Measurements from ENCODE around the gene PPRC1. TPM values are rescaled to one million over a fixed set of nuclear protein-coding genes. Genes with fewer than 3 reads are reported as not detected.

Gene PPRC1, protein sequence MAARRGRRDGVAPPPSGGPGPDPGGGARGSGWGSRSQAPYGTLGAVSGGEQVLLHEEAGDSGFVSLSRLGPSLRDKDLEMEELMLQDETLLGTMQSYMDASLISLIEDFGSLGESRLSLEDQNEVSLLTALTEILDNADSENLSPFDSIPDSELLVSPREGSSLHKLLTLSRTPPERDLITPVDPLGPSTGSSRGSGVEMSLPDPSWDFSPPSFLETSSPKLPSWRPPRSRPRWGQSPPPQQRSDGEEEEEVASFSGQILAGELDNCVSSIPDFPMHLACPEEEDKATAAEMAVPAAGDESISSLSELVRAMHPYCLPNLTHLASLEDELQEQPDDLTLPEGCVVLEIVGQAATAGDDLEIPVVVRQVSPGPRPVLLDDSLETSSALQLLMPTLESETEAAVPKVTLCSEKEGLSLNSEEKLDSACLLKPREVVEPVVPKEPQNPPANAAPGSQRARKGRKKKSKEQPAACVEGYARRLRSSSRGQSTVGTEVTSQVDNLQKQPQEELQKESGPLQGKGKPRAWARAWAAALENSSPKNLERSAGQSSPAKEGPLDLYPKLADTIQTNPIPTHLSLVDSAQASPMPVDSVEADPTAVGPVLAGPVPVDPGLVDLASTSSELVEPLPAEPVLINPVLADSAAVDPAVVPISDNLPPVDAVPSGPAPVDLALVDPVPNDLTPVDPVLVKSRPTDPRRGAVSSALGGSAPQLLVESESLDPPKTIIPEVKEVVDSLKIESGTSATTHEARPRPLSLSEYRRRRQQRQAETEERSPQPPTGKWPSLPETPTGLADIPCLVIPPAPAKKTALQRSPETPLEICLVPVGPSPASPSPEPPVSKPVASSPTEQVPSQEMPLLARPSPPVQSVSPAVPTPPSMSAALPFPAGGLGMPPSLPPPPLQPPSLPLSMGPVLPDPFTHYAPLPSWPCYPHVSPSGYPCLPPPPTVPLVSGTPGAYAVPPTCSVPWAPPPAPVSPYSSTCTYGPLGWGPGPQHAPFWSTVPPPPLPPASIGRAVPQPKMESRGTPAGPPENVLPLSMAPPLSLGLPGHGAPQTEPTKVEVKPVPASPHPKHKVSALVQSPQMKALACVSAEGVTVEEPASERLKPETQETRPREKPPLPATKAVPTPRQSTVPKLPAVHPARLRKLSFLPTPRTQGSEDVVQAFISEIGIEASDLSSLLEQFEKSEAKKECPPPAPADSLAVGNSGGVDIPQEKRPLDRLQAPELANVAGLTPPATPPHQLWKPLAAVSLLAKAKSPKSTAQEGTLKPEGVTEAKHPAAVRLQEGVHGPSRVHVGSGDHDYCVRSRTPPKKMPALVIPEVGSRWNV (N-terminal part only)
- total RNA-seq, result 10 to 100 TPM; 10.9 to 20.6 TPM

DNA sequence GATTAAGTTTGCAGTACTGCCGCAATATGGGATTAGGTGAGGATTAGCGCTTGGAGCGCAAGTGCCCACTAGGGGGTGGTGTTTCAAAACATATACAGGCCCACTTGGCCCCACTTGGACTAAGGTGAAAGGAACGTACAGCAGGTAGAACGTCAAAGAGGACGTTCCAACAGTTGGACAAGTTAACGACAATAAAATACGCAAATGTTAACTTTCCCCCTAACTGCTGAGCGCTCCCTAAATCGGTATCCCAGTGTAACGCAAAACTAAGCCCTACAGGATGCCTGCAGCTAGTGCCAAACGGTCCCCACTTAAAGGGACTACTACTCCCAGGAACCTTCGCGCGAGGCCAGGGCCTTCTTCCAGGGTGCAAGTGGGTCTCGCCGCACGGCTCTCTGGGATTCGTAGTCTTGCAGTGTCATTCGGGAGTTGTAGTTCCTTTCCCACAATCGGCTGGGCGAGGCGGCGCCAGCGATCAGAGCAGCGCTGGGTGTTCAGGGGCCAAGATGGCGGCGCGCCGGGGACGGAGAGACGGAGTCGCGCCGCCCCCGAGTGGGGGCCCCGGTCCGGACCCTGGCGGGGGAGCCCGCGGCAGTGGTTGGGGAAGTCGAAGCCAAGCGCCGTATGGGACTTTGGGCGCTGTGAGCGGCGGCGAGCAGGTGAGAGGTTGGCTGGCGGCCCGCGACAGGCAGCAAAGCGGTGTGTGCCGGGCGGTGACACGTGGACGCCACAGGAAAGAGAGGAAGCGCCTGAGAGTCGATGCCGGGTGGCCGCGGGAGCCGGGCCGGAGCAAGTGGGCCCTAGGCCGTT is at the start of gene PPRC1:
Gene PPRC1 (plus strand): TSS at position 478 of the 810 bp plus-strand sequence. CDS start 29 bp downstream, at position 507.
- Histone ChIP-seq H3K27ac (peak within 1 kb of the TSS; percentile 93 to 97), H3K27me3 (no peaks in the 10 kb centered on the region), H3K36me3 (peaks cover 2% of the 10 kb centered on the region), H3K4me1 (peaks cover 0 to 47% of the 10 kb centered on the region in 2 donors), H3K4me3 (peak within 1 kb of the TSS; percentile 94 to 95), H3K9me3 (no peaks in the 10 kb centered on the region)
- DNase-seq (ENCODE audit: low spot score), result peak; percentile 99
- TF ChIP-seq, protein P1, sequence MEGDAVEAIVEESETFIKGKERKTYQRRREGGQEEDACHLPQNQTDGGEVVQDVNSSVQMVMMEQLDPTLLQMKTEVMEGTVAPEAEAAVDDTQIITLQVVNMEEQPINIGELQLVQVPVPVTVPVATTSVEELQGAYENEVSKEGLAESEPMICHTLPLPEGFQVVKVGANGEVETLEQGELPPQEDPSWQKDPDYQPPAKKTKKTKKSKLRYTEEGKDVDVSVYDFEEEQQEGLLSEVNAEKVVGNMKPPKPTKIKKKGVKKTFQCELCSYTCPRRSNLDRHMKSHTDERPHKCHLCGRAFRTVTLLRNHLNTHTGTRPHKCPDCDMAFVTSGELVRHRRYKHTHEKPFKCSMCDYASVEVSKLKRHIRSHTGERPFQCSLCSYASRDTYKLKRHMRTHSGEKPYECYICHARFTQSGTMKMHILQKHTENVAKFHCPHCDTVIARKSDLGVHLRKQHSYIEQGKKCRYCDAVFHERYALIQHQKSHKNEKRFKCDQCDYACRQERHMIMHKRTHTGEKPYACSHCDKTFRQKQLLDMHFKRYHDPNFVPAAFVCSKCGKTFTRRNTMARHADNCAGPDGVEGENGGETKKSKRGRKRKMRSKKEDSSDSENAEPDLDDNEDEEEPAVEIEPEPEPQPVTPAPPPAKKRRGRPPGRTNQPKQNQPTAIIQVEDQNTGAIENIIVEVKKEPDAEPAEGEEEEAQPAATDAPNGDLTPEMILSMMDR (IDR thresholded peaks at IDR 0.05), result peak; percentile 71 to 94

DNA sequence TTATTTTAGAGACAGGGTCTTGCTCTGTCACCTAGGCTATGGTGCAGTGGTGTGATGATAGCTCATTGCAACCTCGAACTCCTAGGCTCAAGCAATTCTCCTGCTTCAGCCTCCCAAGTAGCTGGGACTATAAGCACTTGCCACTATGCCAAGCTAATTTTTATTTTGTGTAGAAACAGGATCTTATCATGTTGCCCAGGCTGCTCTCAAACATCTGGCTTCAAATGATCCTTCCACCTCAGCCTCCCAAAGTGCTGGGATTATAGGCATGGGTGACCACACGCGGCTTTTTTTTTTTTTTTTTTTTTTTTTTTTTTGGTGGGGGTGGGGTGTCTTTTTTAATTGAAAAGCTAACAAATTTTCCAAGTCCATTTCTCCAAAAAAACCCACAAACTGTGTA is 49.3 kb upstream of the PPRC1 start:
- Histone ChIP-seq H3K36me3 (no peaks in the 10 kb centered on the region), H3K4me1 (no peaks in the 10 kb centered on the region)
- TF ChIP-seq, protein P1 (IDR thresholded peaks at IDR 0.05), result no peak

DNA sequence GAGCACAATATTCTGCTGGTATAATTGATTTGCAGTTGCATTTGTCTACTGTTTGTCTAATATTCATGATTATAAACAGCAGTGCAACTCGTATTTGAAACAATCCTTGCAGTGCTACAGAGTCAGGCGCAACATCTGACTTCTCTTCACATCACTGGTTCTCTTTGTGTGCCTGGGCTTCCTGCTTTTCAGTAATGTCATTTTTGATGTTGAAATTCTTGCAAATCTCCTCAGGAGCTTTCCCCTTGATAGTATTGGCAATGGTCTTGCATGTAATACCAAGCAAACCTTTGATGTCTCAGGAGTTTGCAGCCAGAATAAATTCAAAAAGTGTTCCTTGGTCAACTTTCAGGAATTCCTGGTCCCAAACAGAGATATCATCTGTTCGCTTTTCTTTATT is 47.5 kb upstream of the PPRC1 start:
- no peak overlapping the region for H3K27ac ChIP-seq
- DNase-seq (ENCODE audit: low spot score), result no peak
- H3K4me1 ChIP-seq, result no peaks in the 10 kb centered on the region
- no peaks in the 10 kb centered on the region for H3K36me3 ChIP-seq
- H3K27me3 ChIP-seq, result no peaks in the 10 kb centered on the region
- TF ChIP-seq, protein P1 (IDR thresholded peaks at IDR 0.05), result no peak
- H3K4me3 ChIP-seq, result no peak overlapping the region
- H3K9me3 ChIP-seq, result no peaks in the 10 kb centered on the region

More for the DNA sequence above, 49.3 kb upstream of the PPRC1 start:
- DNase-seq (ENCODE audit: low spot score), result no peak
- Histone ChIP-seq H3K27ac (no peak overlapping the region), H3K9me3 (no peaks in the 10 kb centered on the region), H3K4me3 (no peak overlapping the region), H3K27me3 (no peaks in the 10 kb centered on the region)

DNA sequence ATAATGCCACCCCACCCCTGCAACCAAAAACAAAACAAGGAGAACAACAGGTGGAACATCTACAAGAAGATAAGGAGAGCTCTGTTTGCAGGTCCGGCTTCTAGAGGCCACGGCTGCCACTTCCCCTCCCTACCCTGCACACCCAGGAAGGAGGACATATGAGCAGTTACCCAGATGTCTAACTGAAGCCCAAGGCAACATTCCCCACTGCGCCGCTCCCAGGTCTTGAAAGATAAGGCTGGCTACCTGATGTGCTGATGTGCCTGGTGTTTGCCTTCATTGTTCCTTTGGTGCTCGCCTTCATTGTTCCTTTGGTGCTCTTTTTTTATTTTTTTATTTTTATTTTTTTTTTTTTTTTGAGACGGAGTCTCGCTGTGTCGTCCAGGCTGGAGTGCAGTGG is 46.6 kb upstream of the PPRC1 start:
- Histone ChIP-seq H3K4me1 (no peaks in the 10 kb centered on the region), H3K9me3 (no peaks in the 10 kb centered on the region), H3K27me3 (no peaks in the 10 kb centered on the region), H3K27ac (no peak overlapping the region), H3K4me3 (no peak overlapping the region), H3K36me3 (no peaks in the 10 kb centered on the region)
- TF ChIP-seq, protein P1 (IDR thresholded peaks at IDR 0.05), result no peak
- DNase-seq (ENCODE audit: low spot score), result no peak

DNA sequence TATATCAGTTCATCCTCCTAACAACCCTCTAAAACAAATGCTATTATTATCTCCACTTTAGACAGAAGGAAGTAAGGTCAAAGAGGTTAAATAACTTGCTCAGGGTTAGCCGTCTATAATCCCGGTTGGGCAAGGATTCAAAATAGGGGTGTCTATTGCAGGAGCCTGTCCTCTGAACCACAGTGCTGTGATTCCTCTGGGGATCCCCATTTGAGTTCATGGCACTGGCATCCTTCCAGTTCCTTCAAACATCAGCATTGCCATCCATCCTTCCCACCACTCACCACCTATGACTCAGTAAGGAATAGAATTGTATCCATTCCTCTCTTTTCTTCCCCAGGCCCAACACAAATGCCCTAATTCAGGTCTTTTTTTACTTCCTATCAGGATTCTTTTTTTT is 42.1 kb upstream of the PPRC1 start:
- DNase-seq (ENCODE audit: low spot score), result no peak
- Histone ChIP-seq H3K36me3 (no peaks in the 10 kb centered on the region), H3K4me1 (no peaks in the 10 kb centered on the region), H3K27me3 (no peaks in the 10 kb centered on the region), H3K27ac (no peak overlapping the region), H3K9me3 (no peaks in the 10 kb centered on the region), H3K4me3 (no peak overlapping the region)
- TF ChIP-seq, protein P1 (IDR thresholded peaks at IDR 0.05), result no peak

Measured in right atrium auricular region (tissue), 2 donors.